Esophagus squamous epithelium (tissue), 5 donors: Measurements from ENCODE around the gene ABCB9. TPM values are rescaled to one million over a fixed set of nuclear protein-coding genes. Genes with fewer than 3 reads are reported as not detected.
A peak's percentile ranks its signal among the peaks of the same experiment; 100 is the strongest.

Source experiments
- DNase-seq: peaks from one replicate; lab custom pipeline; 2025; lab: John Stamatoyannopoulos, UW
- H3K27ac ChIP-seq, 4 donors: fragments of 200-600 bp; sonication (generic); one replicate each; pipeline ENCODE4 v1.5.1; 2016 to 2019; ENCODE audit warnings: mild to moderate bottlenecking in 1 of 4
- H3K27me3 ChIP-seq, 4 donors: fragments of 200-600 bp; sonication (generic); 1 replicate in 3 of 4; 2 replicates in 1 of 4; pipeline versions ENCODE4 v1.5.1 to v1.6.0; 2017 to 2021; ENCODE audit warnings: antibody characterized with exemption in 1 of 4
- H3K36me3 ChIP-seq, 3 donors: fragments of 200-600 bp; sonication (generic); one replicate each; pipeline ENCODE4 v1.5.1; 2016 to 2019
- H3K4me1 ChIP-seq, 3 donors: fragments of 200-600 bp; sonication (generic); one replicate each; pipeline ENCODE4 v1.5.1; 2017 to 2019
- H3K4me3 ChIP-seq, 4 donors: fragments of 200-600 bp; sonication (generic); 1 replicate in 3 of 4; 2 replicates in 1 of 4; pipeline ENCODE4 v1.5.1; 2016 to 2019; ENCODE audit warnings: mild to moderate bottlenecking in 2 of 4, moderate library complexity in 1 of 4
- H3K9me3 ChIP-seq, 3 donors: fragments of 200-600 bp; sonication (generic); one replicate each; pipeline ENCODE4 v1.5.1; 2016 to 2019
- POLR2A ChIP-seq, 4 donors: fragments of 450-650 bp; IDR thresholded peaks; one replicate each; pipeline ENCODE4 v1.6.1; 2017; ENCODE audit warnings: antibody characterized with exemption in 4 of 4, mild to moderate bottlenecking in 4 of 4, moderate library complexity in 3 of 4
- whole genome bisulfite sequencing, 2 donors: methylation state at CpG; one replicate each; pipeline ENCODE4 v1.1.5; 2018; 5-methylcytosine and 5-hydroxymethylcytosine counted together
- intact Hi-C: fragments of 100-400 bp; cut with DNase I; formaldehyde crosslinking; loops from one replicate; pipeline ENCODE4 v1.15.0; 2022
- total RNA-seq, 4 donors: library from RNA; depleted of rRNA; stranded (reverse); fragments of >200 nt; gene quantifications; one replicate each; pipeline ENCODE4 v1.1.0, GENCODE V29; 2016
- TF ChIP-seq, protein P1 (sequence below), 6 experiments: fragments of 450-650 bp in 4 of 6; fragments of 200-600 bp in 2 of 6; sonication (generic) in 2 of 6; IDR thresholded peaks; one replicate each; pipeline ENCODE4 v1.5.1; 2016 to 2019; ENCODE audit warnings: antibody characterized with exemption in 6 of 6, mild to moderate bottlenecking in 4 of 6, moderate library complexity in 4 of 6
- donor health status: DM: yes; HTN: yes; CAD: no.

Gene ABCB9
- total RNA-seq, 4 donors from 2014 or later = 2.9 to 5.5 (median 3.3) TPM

DNA sequence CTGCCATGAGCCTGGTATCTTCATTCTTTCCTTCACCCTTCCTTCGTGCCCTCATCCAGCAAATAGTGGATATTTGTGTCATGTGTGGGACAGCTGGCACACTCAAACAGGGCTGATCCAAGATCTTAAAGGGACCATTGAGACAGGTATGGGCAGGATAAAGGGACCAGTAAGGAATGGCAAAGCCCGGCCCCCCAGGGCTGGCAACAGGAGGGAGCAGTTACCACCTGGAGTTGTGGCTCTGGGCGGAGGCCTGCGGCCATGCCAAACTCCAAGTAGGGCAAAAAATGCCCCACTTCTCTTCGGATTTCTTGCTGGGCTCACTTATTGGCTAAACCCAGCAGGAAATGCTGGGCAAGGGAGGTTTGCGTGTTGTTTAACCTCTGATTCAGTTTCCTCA, 10.9 kb upstream of the ABCB9 start:
- Histone ChIP-seq H3K27me3 (no peaks in the 10 kb centered on the region), H3K36me3 (peaks cover 0 to 28% (median 0%) of the 10 kb centered on the region in 3 donors), H3K27ac (no peak overlapping the region), H3K4me3 (no peak overlapping the region), H3K4me1 (peaks cover 44 to 68% (median 48%) of the 10 kb centered on the region in 3 donors), H3K9me3 (no peaks in the 10 kb centered on the region)
- DNase-seq = no peak
- 87 to 93% methylated on average over 3 to 6 of the region's 6 CpGs for WGBS, 2 donors
- intact Hi-C loops = no loop called here
- TF ChIP-seq, protein P1, sequence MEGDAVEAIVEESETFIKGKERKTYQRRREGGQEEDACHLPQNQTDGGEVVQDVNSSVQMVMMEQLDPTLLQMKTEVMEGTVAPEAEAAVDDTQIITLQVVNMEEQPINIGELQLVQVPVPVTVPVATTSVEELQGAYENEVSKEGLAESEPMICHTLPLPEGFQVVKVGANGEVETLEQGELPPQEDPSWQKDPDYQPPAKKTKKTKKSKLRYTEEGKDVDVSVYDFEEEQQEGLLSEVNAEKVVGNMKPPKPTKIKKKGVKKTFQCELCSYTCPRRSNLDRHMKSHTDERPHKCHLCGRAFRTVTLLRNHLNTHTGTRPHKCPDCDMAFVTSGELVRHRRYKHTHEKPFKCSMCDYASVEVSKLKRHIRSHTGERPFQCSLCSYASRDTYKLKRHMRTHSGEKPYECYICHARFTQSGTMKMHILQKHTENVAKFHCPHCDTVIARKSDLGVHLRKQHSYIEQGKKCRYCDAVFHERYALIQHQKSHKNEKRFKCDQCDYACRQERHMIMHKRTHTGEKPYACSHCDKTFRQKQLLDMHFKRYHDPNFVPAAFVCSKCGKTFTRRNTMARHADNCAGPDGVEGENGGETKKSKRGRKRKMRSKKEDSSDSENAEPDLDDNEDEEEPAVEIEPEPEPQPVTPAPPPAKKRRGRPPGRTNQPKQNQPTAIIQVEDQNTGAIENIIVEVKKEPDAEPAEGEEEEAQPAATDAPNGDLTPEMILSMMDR (IDR thresholded peaks at IDR 0.05) = no peak
- TF ChIP-seq POLR2A (IDR thresholded peaks at IDR 0.05) = no peak

DNA sequence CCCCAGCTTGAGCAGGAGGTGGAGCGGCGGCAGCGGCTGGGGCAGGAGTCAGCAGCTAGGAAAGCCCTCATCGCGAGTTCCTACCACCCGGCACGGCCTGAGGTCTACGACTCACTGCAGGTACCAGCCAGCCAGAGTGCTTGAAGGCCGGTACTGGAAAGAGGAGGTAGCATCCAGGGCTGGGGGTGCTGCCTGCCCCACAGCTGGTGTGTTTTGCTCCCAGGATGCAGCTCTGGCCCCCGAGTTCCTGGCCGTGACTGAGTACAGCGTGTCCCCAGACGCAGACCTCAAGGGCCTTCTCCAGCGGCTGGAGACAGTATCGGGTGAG, 10.3 kb upstream of the ABCB9 start:
- no peak for DNase-seq
- Histone ChIP-seq H3K4me1 (peaks cover 39 to 63% (median 43%) of the 10 kb centered on the region in 3 donors), H3K27me3 (no peaks in the 10 kb centered on the region), H3K36me3 (peaks cover 0 to 23% (median 0%) of the 10 kb centered on the region in 3 donors), H3K9me3 (no peaks in the 10 kb centered on the region), H3K4me3 (peak overlapping the region in 2 of 4 donors; percentile 59 to 90), H3K27ac (peak overlapping the region in 1 of 4 donors; percentile 99)
- intact Hi-C loops = no loop called here
- TF ChIP-seq POLR2A (IDR thresholded peaks at IDR 0.05) = no peak
- TF ChIP-seq, protein P1 (IDR thresholded peaks at IDR 0.05) = no peak
- 77% methylated on average over 14 of the region's 15 CpGs; no CpG with 5 or more reads in 1 of the 2 donors for WGBS, 2 donors

GRCh38 chr12:122975790-122976647, 9.8 kb upstream of the ABCB9 start:
- intact Hi-C loops = no loop called here
- DNase-seq = no peak
- Histone ChIP-seq H3K27ac (peak overlapping the region; percentile 96 to 99 (median 98)), H3K4me3 (peak overlapping the region; percentile 59 to 91 (median 84)), H3K9me3 (no peaks in the 10 kb centered on the region), H3K27me3 (no peaks in the 10 kb centered on the region), H3K4me1 (peaks cover 33 to 57% (median 38%) of the 10 kb centered on the region in 3 donors), H3K36me3 (peaks cover 0 to 23% (median 0%) of the 10 kb centered on the region in 3 donors)
- 16% methylated on average over 5 of the region's 8 CpGs; no CpG with 5 or more reads in 1 of the 2 donors for WGBS, 2 donors
- TF ChIP-seq, protein P1 (IDR thresholded peaks at IDR 0.05) = no peak
- no peak for TF ChIP-seq POLR2A (IDR thresholded peaks at IDR 0.05)

DNA sequence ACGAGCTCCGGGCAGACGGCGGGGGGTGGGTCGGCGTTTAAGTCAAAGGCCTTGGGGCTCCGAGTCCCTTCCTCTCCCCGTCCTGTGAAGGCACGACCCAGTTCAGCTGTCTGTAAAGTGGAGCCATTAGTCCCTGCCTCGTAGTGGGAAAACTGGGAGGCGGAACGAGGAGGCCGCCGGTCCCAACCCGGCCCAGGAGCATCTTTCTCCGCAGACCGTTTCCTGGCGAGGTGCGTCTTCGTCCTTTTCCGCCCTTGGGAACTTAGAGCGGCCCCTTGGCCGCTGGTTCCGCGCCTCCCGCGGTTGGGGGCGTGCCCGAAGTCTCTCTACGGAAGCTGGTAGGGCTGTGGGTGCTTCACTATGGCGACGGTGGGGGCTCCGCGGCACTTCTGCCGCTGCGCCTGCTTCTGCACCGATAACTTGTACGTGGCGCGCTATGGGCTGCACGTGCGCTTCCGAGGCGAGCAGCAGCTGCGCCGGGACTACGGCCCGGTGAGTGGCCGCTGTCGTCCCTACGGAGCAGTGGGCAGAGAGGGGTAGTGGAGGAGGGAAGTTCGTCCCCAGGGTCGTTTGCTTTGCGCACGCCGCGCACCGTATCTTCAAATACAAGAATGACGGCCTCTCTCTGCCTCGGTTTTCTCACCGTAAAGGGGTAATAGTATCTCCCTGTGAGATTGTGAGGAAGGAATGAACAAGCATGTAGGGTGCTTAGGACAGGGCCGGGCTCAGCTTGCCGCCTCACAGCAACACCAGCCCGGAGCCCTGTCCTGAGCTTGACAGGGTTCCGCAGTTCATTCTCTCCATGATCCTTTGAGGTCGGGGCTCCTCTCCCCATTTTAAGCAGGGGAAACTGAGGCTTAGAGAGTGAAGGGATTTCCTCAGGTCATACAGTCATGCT, 8.9 kb upstream of the ABCB9 start, which contains the start of gene OGFOD2:
TSS of gene OGFOD2 (plus strand) at position 353 of the 898 bp plus-strand sequence. CDS start at position 361, 8 bp downstream.
- Histone ChIP-seq H3K27me3 (no peaks in the 10 kb centered on the region), H3K27ac (peak within 1 kb of the TSS; percentile 96 to 99 (median 98)), H3K36me3 (peaks cover 0 to 23% (median 0%) of the 10 kb centered on the region in 3 donors), H3K4me1 (peaks cover 33 to 56% (median 38%) of the 10 kb centered on the region in 3 donors), H3K4me3 (peak within 1 kb of the TSS; percentile 59 to 91 (median 84)), H3K9me3 (no peaks in the 10 kb centered on the region)
- peak in 1 of 4 donors; percentile 58 for TF ChIP-seq POLR2A (IDR thresholded peaks at IDR 0.05)
- TF ChIP-seq, protein P1 (IDR thresholded peaks at IDR 0.05) = no peak
- 0% methylated on average over 3 to 21 of the region's 66 CpGs for WGBS, 2 donors
- DNase-seq = peak; percentile 51
- intact Hi-C loops = no loop called here
